ENCODE data around the gene NCKAP5. TPM values are rescaled to one million over a fixed set of nuclear protein-coding genes. Genes with fewer than 3 reads are reported as not detected.

Gene NCKAP5
- total RNA-seq, 1 donor from 2014 or later = 2.7 TPM

DNA sequence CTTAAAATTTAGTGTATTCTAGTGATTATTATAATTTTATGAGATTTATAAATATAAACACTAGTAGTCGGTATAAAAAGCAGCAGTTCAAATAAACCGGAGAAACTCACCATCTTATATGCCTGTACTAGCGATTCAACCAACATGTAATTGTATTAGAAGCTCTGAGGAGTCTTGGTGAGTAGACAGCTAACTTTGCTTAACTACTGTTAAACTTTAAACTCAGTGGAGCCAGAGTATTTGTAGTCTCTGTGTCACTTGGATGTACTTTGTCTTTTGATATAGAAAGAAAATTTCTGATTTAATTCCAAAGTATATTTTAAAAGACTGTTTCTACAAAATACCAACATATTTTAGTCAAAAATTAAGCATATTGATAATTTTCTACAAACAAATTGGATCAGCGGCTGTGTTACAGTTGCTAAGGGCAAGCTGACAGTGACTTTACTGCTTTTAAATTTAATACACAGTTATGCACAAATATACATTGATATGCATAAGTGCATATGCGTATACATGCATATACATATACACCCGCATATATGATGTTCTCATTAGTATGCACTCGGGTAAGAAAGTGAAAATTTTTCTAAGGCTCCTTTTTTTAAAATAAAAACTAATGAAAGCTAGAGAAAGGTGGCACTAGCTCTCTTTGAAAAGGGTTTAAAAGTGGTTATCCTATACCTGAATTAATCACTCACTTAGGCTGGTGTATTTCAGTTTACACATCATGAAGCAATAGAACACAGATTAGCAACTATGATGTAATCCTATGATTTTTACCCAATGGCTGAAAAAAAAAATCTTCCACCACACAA lies 374.5 kb downstream of the NCKAP5 start:
- Histone ChIP-seq H3K79me2 (ENCODE audit: insufficient read depth, low read length) (no peaks in the 10 kb centered on the region), H3K9me3 (ENCODE audit: insufficient read depth, low read depth, low read length) (no peaks in the 10 kb centered on the region), H3K27ac (ENCODE audit: low read depth, low read length) (no peak overlapping the region), H3K9ac (ENCODE audit: low read length) (no peak overlapping the region), H2AFZ (ENCODE audit: low read depth, low read length) (no peak overlapping the region), H3K4me2 (ENCODE audit: low read length) (no peak overlapping the region), H3K27me3 (ENCODE audit: insufficient read depth, low read length) (no peaks in the 10 kb centered on the region), H3K4me1 (ENCODE audit: insufficient read depth, low read length) (no peaks in the 10 kb centered on the region), H3K4me3 (ENCODE audit: insufficient read depth, low read depth, low read length) (no peak overlapping the region), H3K36me3 (ENCODE audit: insufficient read depth, low read length) (no peaks in the 10 kb centered on the region), H4K20me1 (ENCODE audit: insufficient read depth, low read length) (no peaks in the 10 kb centered on the region)
- DNase-seq (ENCODE audit: low read depth) (no peak), FAIRE-seq (no peak)
- TF ChIP-seq, protein P1, sequence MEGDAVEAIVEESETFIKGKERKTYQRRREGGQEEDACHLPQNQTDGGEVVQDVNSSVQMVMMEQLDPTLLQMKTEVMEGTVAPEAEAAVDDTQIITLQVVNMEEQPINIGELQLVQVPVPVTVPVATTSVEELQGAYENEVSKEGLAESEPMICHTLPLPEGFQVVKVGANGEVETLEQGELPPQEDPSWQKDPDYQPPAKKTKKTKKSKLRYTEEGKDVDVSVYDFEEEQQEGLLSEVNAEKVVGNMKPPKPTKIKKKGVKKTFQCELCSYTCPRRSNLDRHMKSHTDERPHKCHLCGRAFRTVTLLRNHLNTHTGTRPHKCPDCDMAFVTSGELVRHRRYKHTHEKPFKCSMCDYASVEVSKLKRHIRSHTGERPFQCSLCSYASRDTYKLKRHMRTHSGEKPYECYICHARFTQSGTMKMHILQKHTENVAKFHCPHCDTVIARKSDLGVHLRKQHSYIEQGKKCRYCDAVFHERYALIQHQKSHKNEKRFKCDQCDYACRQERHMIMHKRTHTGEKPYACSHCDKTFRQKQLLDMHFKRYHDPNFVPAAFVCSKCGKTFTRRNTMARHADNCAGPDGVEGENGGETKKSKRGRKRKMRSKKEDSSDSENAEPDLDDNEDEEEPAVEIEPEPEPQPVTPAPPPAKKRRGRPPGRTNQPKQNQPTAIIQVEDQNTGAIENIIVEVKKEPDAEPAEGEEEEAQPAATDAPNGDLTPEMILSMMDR (IDR thresholded peaks at IDR 0.05; ENCODE audit: insufficient read depth, low read depth, low read length) = no peak
- no peak for TF ChIP-seq EZH2 (IDR thresholded peaks at IDR 0.05; ENCODE audit: insufficient read depth, low read length)
- H3K27me3 Mint-ChIP-seq (ENCODE audit: low read depth, unreplicated experiment) = no peaks in the 10 kb centered on the region
- no peaks in the 10 kb centered on the region for H3K4me1 Mint-ChIP-seq (ENCODE audit: low read depth, unreplicated experiment)
- H3K9me3 Mint-ChIP-seq (ENCODE audit: unreplicated experiment) = peaks cover 7% of the 10 kb centered on the region
- no peak overlapping the region for H3K4me3 Mint-ChIP-seq (ENCODE audit: unreplicated experiment)
- no peaks in the 10 kb centered on the region for H3K36me3 Mint-ChIP-seq (ENCODE audit: low read depth, unreplicated experiment)
- no peak overlapping the region for H3K27ac Mint-ChIP-seq (ENCODE audit: unreplicated experiment)

DNA sequence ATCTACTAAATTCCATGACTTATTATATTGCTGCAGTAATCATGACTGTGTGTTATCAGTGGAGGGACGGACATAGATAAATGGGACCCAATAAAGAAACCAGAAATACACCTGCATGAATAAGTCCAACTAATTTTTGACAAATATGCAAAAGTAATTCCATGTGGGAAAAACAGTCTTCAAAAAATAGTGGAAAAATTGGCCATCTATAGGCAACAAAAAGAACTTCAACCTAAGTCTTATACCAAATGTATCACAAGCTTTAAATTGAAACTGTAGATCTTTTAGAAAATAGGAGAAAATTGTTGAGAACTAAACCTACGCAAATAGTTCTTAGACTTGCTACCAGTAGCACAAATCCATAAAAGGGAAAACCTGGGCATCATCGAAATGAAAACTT lies 376.2 kb downstream of the NCKAP5 start:
- H3K27ac ChIP-seq (ENCODE audit: low read depth, low read length) = no peak overlapping the region
- DNase-seq (ENCODE audit: low read depth) = no peak
- no peaks in the 10 kb centered on the region for H3K4me1 Mint-ChIP-seq (ENCODE audit: low read depth, unreplicated experiment)
- H3K27me3 Mint-ChIP-seq (ENCODE audit: low read depth, unreplicated experiment) = no peaks in the 10 kb centered on the region
- no peaks in the 10 kb centered on the region for H3K79me2 ChIP-seq (ENCODE audit: insufficient read depth, low read length)
- no peak overlapping the region for H3K4me2 ChIP-seq (ENCODE audit: low read length)
- no peak for TF ChIP-seq EZH2 (IDR thresholded peaks at IDR 0.05; ENCODE audit: insufficient read depth, low read length)
- TF ChIP-seq, protein P1 (IDR thresholded peaks at IDR 0.05; ENCODE audit: insufficient read depth, low read depth, low read length) = no peak
- no peaks in the 10 kb centered on the region for H4K20me1 ChIP-seq (ENCODE audit: insufficient read depth, low read length)
- H3K9me3 Mint-ChIP-seq (ENCODE audit: unreplicated experiment) = peaks cover 11% of the 10 kb centered on the region
- no peaks in the 10 kb centered on the region for H3K9me3 ChIP-seq (ENCODE audit: insufficient read depth, low read depth, low read length)
- no peaks in the 10 kb centered on the region for H3K36me3 Mint-ChIP-seq (ENCODE audit: low read depth, unreplicated experiment)
- no peaks in the 10 kb centered on the region for H3K4me1 ChIP-seq (ENCODE audit: insufficient read depth, low read length)
- H3K4me3 Mint-ChIP-seq (ENCODE audit: unreplicated experiment) = no peak overlapping the region
- no peak overlapping the region for H3K4me3 ChIP-seq (ENCODE audit: insufficient read depth, low read depth, low read length)
- H3K27me3 ChIP-seq (ENCODE audit: insufficient read depth, low read length) = no peaks in the 10 kb centered on the region
- no peak overlapping the region for H3K9ac ChIP-seq (ENCODE audit: low read length)
- no peaks in the 10 kb centered on the region for H3K36me3 ChIP-seq (ENCODE audit: insufficient read depth, low read length)
- H2AFZ ChIP-seq (ENCODE audit: low read depth, low read length) = no peak overlapping the region
- H3K27ac Mint-ChIP-seq (ENCODE audit: unreplicated experiment) = no peak overlapping the region
- no peak for FAIRE-seq

DNA sequence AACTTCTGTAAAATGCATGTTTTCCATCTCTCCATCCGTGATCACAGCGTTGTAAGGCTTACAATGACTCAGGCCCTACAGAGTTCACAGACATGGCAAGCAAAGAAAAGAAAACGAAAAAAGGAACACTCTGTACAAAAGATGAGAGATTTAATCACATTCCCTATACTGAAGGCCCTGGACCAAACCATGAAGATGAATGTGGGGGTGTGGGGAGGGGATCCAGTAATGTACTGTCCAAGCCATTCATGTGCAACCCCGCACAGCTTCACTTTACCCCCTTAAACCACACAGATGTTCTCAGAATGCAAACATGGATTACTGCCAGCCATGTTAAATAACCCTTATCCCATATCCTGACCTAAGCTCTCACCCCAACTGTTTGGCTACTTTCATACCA lies 391.1 kb downstream of the NCKAP5 start:
- no peak overlapping the region for H3K27ac ChIP-seq (ENCODE audit: low read depth, low read length)
- no peak for FAIRE-seq
- Mint-ChIP-seq H3K27me3 (ENCODE audit: low read depth, unreplicated experiment) (no peaks in the 10 kb centered on the region), H3K27ac (ENCODE audit: unreplicated experiment) (no peak overlapping the region), H3K4me1 (ENCODE audit: low read depth, unreplicated experiment) (peaks cover 5% of the 10 kb centered on the region), H3K36me3 (ENCODE audit: low read depth, unreplicated experiment) (no peaks in the 10 kb centered on the region), H3K9me3 (ENCODE audit: unreplicated experiment) (peaks cover 2% of the 10 kb centered on the region), H3K4me3 (ENCODE audit: unreplicated experiment) (no peak overlapping the region)
- H3K4me2 ChIP-seq (ENCODE audit: low read length) = no peak overlapping the region
- H3K79me2 ChIP-seq (ENCODE audit: insufficient read depth, low read length) = no peaks in the 10 kb centered on the region
- no peak overlapping the region for H3K4me3 ChIP-seq (ENCODE audit: insufficient read depth, low read depth, low read length)
- no peaks in the 10 kb centered on the region for H3K4me1 ChIP-seq (ENCODE audit: insufficient read depth, low read length)
- H3K9me3 ChIP-seq (ENCODE audit: insufficient read depth, low read depth, low read length) = no peaks in the 10 kb centered on the region
- no peaks in the 10 kb centered on the region for H3K36me3 ChIP-seq (ENCODE audit: insufficient read depth, low read length)
- no peak overlapping the region for H2AFZ ChIP-seq (ENCODE audit: low read depth, low read length)
- peak; percentile 29 for DNase-seq (ENCODE audit: low read depth)
- H3K9ac ChIP-seq (ENCODE audit: low read length) = no peak overlapping the region
- H4K20me1 ChIP-seq (ENCODE audit: insufficient read depth, low read length) = no peaks in the 10 kb centered on the region
- H3K27me3 ChIP-seq (ENCODE audit: insufficient read depth, low read length) = no peaks in the 10 kb centered on the region
- no peak for TF ChIP-seq EZH2 (IDR thresholded peaks at IDR 0.05; ENCODE audit: insufficient read depth, low read length)
- TF ChIP-seq, protein P1 (IDR thresholded peaks at IDR 0.05; ENCODE audit: insufficient read depth, low read depth, low read length) = no peak
